ENCODE measurements around the gene WSCD2. TPM values are rescaled to one million over a fixed set of nuclear protein-coding genes. Genes with fewer than 3 reads are reported as not detected.

Gene WSCD2
- total RNA-seq, 2 donors from 2014 or later: 0.15 to 0.74 TPM

GRCh38 chr12:108116254-108116653 is 12.8 kb upstream of the WSCD2 start:
- intact Hi-C loops (cut with DNase I): no loop called here
- Histone ChIP-seq H3K4me1 (no peaks in the 10 kb centered on the region), H3K9me3 (no peaks in the 10 kb centered on the region), H3K9ac (ENCODE audit: low read depth in 2 of 2, low read length in 2 of 2) (no peak overlapping the region), H3K27ac (no peak overlapping the region), H3K4me3 (no peak overlapping the region), H3K36me3 (no peaks in the 10 kb centered on the region), H3K27me3 (no peaks in the 10 kb centered on the region)
- no peak for TF ChIP-seq CTCF (IDR thresholded peaks at IDR 0.05)
- DNase-seq: no peak

GRCh38 chr12:108116699-108117098 is 12.4 kb upstream of the WSCD2 start:
- H3K9me3 ChIP-seq: no peaks in the 10 kb centered on the region
- H3K9ac ChIP-seq (ENCODE audit: low read depth in 2 of 2, low read length in 2 of 2): no peak overlapping the region
- no peaks in the 10 kb centered on the region for H3K27me3 ChIP-seq
- H3K4me3 ChIP-seq: no peak overlapping the region
- no peaks in the 10 kb centered on the region for H3K36me3 ChIP-seq
- no peak for DNase-seq
- no peak for TF ChIP-seq CTCF (IDR thresholded peaks at IDR 0.05)
- no peak overlapping the region for H3K27ac ChIP-seq
- intact Hi-C loops (cut with DNase I): no loop called here
- H3K4me1 ChIP-seq: no peaks in the 10 kb centered on the region

GRCh38 chr12:108117163-108117849 is 11.8 kb upstream of the WSCD2 start:
- TF ChIP-seq CTCF (IDR thresholded peaks at IDR 0.05): no peak
- Histone ChIP-seq H3K4me1 (no peaks in the 10 kb centered on the region), H3K9ac (ENCODE audit: low read depth in 2 of 2, low read length in 2 of 2) (no peak overlapping the region), H3K36me3 (no peaks in the 10 kb centered on the region), H3K27me3 (no peaks in the 10 kb centered on the region), H3K4me3 (no peak overlapping the region), H3K27ac (no peak overlapping the region), H3K9me3 (no peaks in the 10 kb centered on the region)
- intact Hi-C loops (cut with DNase I): no loop called here
- no peak for DNase-seq

- H3K27ac ChIP-seq: no peak overlapping the region
- no peak for TF ChIP-seq CTCF (IDR thresholded peaks at IDR 0.05)
Observed at GRCh38 chr12:108117902-108118301, 11.2 kb upstream of the WSCD2 start.

GRCh38 chr12:108119126-108119973 is 9.7 kb upstream of the WSCD2 start:
- Histone ChIP-seq H3K9ac (ENCODE audit: low read depth in 2 of 2, low read length in 2 of 2) (no peak overlapping the region), H3K27me3 (no peaks in the 10 kb centered on the region), H3K36me3 (no peaks in the 10 kb centered on the region), H3K9me3 (no peaks in the 10 kb centered on the region), H3K4me1 (no peaks in the 10 kb centered on the region), H3K27ac (no peak overlapping the region), H3K4me3 (no peak overlapping the region)
- no peak for DNase-seq
- intact Hi-C loops (cut with DNase I): no loop called here
- no peak for TF ChIP-seq CTCF (IDR thresholded peaks at IDR 0.05)

More at GRCh38 chr12:108117902-108118301, 11.2 kb upstream of the WSCD2 start:
- Histone ChIP-seq H3K4me3 (no peak overlapping the region), H3K9ac (ENCODE audit: low read depth in 2 of 2, low read length in 2 of 2) (no peak overlapping the region), H3K36me3 (no peaks in the 10 kb centered on the region), H3K27me3 (no peaks in the 10 kb centered on the region), H3K9me3 (no peaks in the 10 kb centered on the region), H3K4me1 (no peaks in the 10 kb centered on the region)
- intact Hi-C loops (cut with DNase I): no loop called here
- no peak for DNase-seq

Data from colonic mucosa (tissue), 4 donors.